Measurements from ENCODE around the gene CDHR2.

DNA sequence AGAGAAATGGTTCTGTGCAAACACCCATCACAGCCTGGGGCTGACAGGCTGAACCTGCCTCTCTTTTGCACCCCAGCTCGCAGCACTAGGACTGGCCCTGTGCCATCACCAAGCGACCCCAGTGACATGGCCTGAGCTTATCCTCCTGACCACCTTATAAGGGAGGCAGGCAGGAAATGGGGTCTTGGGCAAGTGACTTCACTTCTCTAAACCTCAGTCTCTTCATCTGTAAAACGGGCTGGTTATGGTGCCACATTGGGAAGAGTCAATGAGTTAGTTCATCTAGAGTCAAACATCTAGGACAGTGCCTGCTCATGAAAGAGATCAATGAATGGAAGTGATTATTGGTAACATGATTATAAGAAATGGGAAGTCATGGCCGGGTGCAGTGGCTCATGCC lies 75.0 kb downstream of the CDHR2 start:
- TF ChIP-seq, protein P1, sequence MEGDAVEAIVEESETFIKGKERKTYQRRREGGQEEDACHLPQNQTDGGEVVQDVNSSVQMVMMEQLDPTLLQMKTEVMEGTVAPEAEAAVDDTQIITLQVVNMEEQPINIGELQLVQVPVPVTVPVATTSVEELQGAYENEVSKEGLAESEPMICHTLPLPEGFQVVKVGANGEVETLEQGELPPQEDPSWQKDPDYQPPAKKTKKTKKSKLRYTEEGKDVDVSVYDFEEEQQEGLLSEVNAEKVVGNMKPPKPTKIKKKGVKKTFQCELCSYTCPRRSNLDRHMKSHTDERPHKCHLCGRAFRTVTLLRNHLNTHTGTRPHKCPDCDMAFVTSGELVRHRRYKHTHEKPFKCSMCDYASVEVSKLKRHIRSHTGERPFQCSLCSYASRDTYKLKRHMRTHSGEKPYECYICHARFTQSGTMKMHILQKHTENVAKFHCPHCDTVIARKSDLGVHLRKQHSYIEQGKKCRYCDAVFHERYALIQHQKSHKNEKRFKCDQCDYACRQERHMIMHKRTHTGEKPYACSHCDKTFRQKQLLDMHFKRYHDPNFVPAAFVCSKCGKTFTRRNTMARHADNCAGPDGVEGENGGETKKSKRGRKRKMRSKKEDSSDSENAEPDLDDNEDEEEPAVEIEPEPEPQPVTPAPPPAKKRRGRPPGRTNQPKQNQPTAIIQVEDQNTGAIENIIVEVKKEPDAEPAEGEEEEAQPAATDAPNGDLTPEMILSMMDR (IDR thresholded peaks at IDR 0.05): no peak
- TF ChIP-seq ZNF263 (CRISPR knock-in tag; IDR thresholded peaks at IDR 0.05; ENCODE audit: low read depth): no peak
- TF ChIP-seq TEAD1 (CRISPR knock-in tag; IDR thresholded peaks at IDR 0.05): no peak
- TF ChIP-seq FOXK1 (CRISPR knock-in tag; IDR thresholded peaks at IDR 0.05): no peak
- no peak for TF ChIP-seq ELF4 (CRISPR knock-in tag; IDR thresholded peaks at IDR 0.05; ENCODE audit: low read depth)
- TF ChIP-seq IRF1 (CRISPR knock-in tag; IDR thresholded peaks at IDR 0.05): no peak
- TF ChIP-seq, protein P2, sequence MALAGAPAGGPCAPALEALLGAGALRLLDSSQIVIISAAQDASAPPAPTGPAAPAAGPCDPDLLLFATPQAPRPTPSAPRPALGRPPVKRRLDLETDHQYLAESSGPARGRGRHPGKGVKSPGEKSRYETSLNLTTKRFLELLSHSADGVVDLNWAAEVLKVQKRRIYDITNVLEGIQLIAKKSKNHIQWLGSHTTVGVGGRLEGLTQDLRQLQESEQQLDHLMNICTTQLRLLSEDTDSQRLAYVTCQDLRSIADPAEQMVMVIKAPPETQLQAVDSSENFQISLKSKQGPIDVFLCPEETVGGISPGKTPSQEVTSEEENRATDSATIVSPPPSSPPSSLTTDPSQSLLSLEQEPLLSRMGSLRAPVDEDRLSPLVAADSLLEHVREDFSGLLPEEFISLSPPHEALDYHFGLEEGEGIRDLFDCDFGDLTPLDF (CRISPR knock-in tag; IDR thresholded peaks at IDR 0.05): no peak
